ENCODE results near the gene SAMD4A.

Gene SAMD4A

GRCh38 chr14:54565785-54566409 lies 1.0 kb upstream of the SAMD4A start:
- H3K27ac ChIP-seq: no peak overlapping the region; the same call in 1 of the 2 replicates
- TF ChIP-seq ZFX (IDR thresholded peaks at IDR 0.05) (no peak), CTCF (conservative IDR thresholded peaks at IDR 0.05) (no peak)

- H3K27ac ChIP-seq: no peak overlapping the region; the same call in 1 of the 2 replicates
Observed at GRCh38 chr14:54567224-54567638, 303 bp downstream of the SAMD4A start.

GRCh38 chr14:54567639-54568561 lies 972 bp downstream of the SAMD4A start:
- peak overlapping the region; percentile 17; the same call in 1 of the 2 replicates for H3K27ac ChIP-seq
- TF ChIP-seq CTCF (conservative IDR thresholded peaks at IDR 0.05) (no peak), ZFX (IDR thresholded peaks at IDR 0.05) (0 out of 2 replicates have a peak, but pooled peaks have one; percentile 14)

More at GRCh38 chr14:54567224-54567638, 303 bp downstream of the SAMD4A start:
- TF ChIP-seq ZFX (IDR thresholded peaks at IDR 0.05) (no peak), CTCF (conservative IDR thresholded peaks at IDR 0.05) (no peak)

GRCh38 chr14:54568821-54569595 lies 2.1 kb downstream of the SAMD4A start:
- no peak for TF ChIP-seq ZFX (IDR thresholded peaks at IDR 0.05)
- TF ChIP-seq CTCF (conservative IDR thresholded peaks at IDR 0.05): no peak
- no peak overlapping the region for H3K27ac ChIP-seq

- no peak overlapping the region for H3K27ac ChIP-seq
- TF ChIP-seq ZFX (IDR thresholded peaks at IDR 0.05): no peak
- no peak for TF ChIP-seq CTCF (conservative IDR thresholded peaks at IDR 0.05)
Observed at GRCh38 chr14:54570047-54570446, 3.1 kb downstream of the SAMD4A start.

GRCh38 chr14:54570631-54571415 lies 3.9 kb downstream of the SAMD4A start:
- TF ChIP-seq CTCF (conservative IDR thresholded peaks at IDR 0.05): no peak
- no peak overlapping the region for H3K27ac ChIP-seq

Measured in C4-2B (cell line).